Superior temporal gyrus (tissue), 1 donor: ENCODE data around the gene ABHD10.
A peak's percentile ranks its signal among the peaks of the same experiment; 100 is the strongest.

ENCODE experiments used
- DNase-seq: peaks from one replicate; pipeline ENCODE4 v3.0.0-alpha.2; 2016; ENCODE audit errors: extremely low spot score

The ABHD10 gene

DNA sequence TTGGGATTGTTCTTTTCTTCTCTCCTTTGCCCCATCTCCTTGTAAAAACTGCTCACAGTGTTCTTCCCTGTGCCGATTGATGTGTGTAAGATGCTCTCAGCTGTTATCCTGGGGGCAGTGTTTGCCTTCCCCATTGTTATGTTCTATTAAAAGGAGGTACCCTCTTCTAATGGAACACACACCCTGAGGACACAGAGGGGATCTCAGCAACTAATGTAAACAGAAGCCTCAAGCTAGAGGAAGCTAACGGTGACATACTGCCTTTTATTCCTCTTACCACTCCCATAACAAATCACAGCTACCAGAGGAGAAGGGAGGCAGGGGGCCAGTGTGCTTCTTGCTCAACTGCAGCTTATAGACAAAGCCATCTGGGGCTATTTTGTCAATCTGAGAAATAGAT lies 22.1 kb downstream of the ABHD10 start:
- DNase-seq: no peak

DNA sequence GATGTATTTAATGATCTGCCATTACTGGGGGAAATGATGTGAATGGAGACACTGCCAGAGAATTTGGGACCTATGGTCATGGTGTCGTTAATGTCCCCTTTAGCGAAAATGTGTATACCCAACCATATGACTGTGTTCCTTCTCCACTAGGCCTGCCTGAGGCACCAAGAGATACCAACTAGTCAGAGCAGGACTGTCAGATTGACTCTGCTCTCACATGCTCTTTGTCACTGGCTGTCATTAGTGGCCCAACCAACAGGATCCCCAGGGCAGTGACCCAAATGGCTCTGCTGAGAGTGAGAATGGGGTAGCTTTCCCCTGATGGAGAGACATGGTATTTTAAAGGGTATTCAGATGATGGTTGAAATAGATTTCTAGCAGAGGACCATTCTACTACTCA lies 22.7 kb downstream of the ABHD10 start:
- no peak for DNase-seq

DNA sequence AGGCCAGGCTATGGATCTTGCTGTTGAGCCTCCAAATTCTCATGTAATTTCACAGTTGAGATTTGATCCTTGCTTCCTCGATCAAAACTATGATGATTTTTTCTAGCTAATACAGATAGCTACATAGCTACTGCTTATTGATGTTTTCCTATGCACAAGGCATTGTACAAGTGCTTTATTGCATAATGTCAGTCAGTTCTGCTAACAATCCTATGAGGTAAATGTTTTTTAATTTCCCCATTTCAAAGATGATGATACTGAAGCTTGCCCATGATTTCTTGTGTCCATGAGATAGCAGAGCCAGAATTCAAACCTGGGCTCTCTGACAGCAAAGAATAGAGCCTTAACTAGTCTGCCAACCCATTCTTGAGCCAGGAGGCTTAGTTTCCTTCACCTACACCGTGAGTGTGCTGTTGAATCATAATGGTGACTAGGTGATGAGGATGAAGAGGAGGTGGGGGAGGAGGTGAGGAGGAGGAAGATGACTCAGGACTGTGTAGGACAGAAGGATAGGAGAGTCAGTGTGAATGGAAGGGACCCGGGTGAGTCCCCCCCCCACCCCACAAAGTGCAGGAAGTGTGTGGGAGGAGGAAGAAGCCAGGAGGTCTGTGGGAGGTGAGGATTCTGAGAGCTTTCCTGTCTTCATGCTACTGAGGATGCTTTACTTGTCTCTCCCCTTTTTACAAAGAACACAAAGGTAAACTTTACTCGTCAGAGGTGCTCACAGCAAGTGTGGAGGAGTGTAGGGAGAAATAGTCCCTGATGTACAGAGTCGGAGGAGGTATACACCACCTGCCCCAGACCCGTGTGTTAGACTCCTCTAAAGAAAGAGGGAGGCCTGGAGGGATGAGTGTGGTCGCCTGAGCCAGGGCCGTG lies 23.5 kb downstream of the ABHD10 start:
- no peak for DNase-seq

DNA sequence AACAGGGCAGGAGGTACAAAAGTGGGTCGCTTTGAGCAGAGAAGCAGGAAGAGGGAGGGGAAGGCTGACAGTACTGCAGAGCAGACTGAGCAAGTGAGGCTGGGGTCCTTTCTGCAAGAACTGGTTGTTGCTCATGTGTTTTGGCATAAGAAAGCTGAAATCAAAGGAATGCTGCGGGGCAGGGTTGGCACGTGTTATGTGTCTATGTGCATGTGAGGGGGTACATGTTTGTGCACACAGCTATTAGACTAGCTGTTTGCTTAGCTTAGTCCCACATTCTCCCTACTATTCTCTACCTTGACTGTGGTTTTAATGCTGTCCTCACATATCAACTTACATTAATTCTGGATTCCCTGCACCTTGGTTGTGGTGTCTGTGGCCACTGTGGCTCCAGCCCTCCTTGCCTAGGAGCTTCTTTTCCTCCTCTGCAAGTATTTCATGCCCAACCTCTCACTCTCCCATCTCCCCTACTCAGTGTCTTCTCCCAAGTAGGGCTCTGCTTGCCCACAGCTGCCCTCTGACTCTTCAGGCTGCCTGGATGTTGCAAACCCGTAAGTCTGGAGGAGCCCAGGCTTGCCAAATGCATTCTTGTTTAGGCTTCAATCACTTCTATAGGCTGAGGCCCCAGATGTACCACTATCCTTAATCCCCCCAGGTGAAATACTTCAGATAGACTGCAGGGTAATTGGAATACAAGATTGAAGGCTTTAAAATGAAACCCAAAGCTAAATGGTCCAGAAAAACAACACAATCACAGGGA lies 24.7 kb downstream of the ABHD10 start:
- DNase-seq: no peak

DNA sequence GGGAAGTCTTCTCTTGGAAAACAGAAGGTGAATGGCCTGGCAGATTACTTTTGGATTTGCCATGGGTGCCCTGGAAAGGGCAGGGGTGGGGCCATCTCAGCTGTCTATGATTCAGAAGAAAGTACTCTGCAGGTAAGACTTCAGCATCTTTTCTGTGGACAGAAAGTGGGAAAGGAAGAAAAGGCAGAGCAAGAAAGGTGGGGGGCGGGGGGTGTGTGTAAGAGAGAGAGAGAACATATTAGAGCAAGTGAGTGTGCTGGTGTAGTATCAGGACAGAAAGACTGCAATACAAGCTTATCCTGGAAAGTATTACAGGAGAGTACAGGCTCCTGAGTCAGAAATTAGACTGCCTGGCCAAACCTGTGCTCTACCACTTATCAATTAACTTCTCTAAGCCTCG lies 25.4 kb downstream of the ABHD10 start:
- no peak for DNase-seq

DNA sequence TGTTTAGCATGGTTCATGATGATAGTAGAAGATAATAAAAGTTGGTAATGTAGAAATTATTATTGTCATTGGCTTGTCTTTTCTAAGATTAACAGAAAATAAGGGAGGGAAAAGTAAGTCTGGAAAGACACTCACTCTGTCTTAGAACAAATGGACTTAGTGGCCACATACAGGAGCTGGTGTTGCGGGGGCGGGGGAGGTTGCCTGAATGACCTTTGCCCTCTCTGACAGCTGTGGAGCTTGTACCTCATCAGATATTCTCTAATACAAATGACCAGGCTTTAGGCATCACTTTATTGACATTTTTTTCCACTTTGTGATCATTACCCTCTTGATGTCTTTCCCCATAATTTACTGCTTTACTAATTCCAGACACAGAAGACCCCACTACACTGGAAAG lies 25.8 kb downstream of the ABHD10 start:
- DNase-seq: no peak

DNA sequence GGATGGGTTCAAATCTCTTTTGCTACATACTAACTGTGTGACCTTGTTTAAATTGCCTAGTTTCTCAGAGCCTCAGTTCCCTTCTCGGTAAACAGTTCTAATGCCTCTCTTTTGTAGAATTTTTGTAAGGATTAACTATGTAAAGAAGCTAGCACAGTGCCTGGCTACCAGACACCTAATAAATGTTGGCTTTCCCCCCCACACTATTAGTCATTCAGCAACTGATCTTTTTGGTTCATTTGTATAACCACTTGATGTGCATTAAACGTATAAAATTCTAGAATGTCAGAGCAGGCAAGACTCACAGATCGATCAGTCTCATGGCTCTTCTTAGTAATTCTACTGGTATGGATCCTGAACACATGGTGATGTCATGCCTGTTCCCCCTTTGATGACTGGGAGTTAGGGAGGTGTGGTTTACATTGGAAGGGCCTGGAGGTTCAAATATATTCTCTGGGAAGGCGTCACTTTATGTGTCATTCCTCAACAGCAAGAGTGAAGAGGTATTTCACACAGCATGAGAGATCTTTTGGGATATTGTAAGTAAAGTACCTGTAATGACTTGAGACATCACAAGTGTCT lies 26.4 kb downstream of the ABHD10 start:
- no peak for DNase-seq

DNA sequence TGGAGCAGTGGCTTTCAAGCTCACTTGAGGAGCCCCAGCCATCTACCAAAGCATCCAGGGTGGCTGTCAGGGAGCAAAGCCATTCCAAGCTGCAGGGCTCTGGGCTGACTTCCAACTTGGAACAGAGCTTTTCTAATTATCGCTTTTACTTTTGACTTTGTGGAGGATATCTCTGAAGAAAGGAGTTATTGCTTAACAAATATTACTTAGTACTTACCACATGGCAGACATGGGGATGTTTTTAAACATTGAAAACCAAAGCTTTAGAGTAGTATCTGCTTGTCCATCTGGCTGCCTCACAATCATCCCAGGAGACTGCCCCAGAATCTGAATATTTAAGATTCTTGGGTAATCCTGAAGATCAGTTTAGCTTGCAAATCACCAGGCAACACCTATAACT lies 28.8 kb downstream of the ABHD10 start:
- DNase-seq: no peak

DNA sequence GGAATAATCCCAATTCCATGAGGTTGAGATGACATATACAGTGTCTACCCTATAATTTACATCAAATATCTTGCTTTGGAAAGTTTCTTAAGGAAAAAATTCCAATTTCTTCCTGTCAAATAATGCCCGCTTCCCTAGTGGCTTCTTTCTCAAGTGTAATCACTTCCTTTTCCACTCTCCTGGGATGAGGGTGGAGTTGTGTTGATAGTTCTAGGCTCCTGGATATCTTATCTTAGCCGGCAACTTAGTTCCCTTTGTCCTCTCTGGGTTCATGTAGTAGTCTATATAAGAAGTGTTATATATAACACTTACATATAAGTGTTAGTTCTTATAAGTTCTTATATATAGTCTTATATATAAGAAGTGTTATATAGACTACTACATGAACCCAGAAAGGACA lies 30.8 kb downstream of the ABHD10 start:
- DNase-seq: no peak

DNA sequence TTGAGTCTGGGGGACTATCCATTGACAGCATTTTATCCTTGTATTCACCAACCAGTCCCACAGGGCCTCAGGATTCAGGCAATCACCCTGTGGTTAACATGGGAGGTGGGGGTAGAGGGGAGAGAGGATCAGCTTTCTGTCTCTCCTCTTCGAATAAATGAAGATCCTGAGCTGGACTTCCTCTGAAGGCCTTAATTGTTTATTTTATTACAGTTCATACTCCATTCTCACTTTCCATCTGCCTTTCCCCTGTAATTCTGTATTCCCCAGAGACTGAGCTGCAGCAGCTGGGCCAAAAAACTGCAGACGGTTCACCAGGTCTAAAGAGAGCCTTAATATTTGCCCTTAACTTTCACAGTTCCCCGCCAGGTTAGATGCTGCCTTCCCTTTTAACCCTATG lies 31.8 kb downstream of the ABHD10 start:
- no peak for DNase-seq

DNA sequence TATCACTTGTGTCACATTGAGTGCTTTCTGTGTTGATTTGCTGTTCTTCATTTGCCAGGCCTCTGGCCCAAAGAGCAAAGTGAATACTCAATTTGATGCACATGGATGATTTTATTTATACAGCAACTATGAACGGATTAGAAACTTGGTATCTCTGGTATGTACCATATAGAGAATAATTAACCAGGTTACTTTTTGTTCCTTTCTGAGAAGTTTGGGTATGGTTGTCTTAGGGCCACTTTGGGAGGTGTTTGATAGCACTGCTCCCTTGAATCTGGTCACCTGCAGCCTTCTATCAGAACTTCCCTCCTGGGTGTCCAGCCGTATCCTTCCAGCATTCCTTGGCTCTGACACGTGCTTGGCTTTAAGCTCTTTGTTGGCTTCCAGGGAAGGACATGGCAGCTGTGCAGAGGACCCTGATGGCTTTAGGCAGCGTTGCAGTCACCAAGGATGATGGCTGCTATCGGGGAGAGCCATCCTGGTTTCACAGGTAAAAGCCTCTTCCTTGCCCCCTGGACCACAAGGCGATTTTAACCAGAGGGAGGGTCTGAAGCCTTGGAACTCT lies 32.6 kb downstream of the ABHD10 start:
- no peak for DNase-seq

DNA sequence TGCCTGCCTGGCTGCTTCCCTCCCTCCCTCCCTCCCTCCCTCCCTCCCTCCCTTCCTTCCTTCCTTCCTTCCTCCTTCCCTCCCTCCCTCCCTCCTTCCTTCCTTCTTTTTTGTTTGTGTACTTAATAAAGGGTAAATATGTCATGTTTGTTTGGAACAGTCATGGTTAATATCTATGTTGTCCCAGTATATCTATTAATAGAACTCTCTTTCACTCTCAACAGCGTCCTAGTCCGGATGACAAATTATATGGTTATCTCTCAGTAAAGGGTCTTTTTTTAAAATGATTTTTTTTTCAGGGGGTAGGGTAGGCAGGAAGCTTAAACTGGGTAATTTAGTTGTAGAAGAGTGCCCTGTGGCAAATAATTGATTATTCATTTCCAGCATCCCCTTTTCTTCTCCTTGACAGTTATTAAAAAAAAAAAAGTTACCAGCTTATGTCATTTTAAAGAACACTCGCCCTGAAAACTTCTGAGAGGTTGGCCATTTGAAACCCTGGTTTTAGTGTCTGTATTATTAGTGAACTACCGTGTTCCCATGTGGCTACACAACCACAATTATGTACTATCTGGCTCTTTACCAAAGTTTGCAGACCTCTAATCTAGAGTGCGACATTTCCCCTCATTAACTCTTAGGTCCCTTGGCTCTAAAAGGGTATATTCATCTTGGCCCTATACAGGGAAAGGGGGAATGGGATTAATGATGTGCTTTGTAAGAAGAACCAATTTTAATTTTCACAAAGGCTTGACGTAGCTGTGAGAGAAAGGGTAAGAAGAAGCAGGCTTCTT lies 33.6 kb downstream of the ABHD10 start:
- DNase-seq: no peak

DNA sequence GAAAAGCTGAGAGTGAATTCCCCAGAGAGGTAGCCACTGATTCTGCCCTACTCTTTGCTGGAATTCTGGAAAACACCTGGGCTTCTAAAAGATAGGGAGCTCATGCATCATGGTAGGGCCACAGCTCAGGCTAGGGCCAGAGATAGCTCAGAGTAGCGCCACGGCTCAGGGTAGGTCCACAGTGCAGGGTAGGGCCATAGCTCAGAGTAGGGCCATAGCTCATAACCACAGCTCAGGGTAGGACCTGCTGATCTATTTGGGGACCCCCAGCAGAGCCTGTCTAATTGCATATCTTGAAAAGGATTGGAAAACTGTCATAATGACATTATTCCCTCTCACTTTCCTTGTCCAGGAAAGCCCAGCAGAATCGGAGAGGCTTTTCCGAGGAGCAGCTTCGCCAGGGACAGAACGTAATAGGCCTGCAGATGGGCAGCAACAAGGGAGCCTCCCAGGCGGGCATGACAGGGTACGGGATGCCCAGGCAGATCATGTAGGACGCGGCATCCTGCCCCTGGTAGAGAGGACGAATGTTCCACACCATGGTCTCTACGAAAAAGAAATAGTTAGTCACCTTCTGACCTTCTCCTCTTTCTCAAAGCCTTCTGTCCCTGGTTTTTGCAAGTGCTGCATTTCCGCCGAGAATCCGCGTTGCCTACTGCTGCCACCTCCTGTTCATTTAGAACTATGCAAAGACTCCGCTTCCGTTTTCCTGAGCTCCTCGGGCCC lies 34.4 kb downstream of the ABHD10 start:
- DNase-seq: peak; percentile 84

DNA sequence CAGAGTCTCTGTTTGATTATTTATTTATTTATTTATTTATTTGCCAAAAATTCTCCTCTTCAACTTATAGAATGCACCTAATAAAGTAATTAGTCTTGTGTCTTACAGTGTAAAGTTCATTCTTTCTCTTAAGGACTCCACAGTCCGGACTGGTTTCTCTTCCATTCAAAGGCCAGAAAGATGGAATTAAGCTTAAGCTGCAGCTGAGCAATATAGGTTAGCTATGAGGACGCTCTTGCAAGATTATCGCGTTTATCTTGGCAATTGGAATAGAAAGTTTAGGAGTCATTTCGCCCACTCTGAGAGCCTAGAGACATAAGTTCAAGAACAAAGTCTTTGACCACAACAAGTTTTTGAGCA lies 34.9 kb downstream of the ABHD10 start:
- DNase-seq: no peak

DNA sequence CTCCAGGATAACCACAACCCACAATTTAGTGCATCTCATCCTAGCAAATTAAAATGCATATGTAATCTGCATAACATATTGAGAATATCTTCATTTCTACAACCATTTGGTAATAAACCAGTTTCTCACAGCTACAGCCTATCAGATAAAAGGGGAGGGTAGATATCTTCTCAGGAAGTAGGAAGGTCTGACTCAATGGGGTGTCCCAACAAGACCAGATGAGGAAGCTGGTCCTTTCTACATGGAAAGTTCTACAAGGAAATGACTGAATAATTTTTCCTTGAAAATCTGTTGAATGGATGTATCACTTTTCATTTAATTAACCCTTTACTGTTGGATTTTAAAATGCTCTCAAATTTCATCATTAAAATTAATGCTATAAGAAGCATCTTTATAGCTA lies 38.3 kb downstream of the ABHD10 start:
- DNase-seq: no peak

DNA sequence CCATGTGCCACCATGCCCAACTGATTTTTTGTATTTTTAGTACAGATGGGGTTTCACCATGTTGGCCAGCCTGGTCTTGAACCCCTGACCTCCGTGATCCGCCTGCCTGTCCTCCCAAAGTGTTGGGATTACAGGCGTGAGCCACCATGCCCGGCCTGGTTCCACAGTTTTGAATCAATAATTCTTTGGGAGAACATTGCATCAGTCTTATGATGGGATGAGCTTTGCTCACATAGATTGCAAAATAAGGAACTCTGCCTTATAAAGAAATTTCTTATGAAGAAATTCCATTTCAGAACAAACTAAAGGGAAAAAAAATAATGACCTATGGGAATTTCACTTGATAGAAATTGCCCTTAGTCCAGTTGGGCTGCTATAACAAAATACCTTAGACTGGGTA lies 39.9 kb downstream of the ABHD10 start:
- no peak for DNase-seq

DNA sequence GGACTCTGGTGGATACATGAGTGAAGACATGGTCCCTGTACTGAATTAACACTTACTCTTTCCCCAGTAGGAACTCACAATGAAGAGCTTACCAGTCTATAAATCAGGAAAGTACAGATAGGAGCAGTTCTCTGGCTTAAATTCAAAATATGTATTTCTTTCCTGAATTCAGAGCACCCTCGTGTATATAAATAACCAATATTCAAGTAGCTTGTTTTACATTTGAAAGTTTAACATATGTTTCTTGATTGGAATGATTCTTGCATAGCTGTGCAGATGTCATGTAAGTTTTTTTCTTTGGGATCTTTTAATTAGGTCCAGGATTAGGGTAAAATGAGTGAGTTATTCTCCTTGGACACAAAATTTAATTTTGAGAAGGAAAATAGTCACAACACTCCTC lies 40.9 kb downstream of the ABHD10 start:
- DNase-seq: no peak

DNA sequence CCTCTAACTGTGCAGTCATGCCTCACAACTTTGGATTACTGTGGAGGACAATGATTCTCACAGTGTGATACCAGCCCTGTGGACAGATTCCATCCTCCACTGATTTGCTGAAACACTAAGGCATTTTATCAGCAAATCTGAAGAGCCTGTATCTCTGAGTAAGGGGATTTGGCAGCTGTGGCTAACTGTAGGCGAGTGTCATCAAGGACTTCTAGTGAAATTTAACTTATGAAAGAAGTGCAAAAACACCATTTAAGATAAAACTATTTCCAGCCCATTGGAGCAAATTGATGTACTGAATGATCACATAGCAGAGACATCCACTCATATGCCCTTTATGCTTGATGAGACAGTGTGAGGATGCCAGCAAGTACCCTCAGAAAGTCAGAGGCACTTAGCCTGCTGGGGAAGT lies 41.9 kb downstream of the ABHD10 start:
- no peak for DNase-seq

DNA sequence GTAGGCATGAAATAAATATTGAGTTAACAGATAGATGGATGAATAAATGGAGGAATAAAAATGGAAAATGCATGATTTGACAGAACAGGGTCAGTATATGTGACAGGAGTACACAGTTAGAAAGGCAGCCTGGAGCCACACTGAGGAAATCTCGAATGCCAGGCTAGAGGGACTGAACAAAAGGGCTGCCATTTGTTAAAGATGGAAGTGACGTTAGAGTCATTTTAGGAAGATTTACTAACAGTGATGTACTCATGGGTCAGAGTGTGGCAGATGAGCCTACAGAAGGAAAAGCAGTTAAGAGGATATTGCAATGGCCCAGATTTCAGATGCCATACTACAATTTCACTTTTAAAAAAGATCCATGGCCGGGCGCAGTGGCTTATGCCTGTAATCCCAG lies 48.3 kb downstream of the ABHD10 start:
- DNase-seq: no peak

DNA sequence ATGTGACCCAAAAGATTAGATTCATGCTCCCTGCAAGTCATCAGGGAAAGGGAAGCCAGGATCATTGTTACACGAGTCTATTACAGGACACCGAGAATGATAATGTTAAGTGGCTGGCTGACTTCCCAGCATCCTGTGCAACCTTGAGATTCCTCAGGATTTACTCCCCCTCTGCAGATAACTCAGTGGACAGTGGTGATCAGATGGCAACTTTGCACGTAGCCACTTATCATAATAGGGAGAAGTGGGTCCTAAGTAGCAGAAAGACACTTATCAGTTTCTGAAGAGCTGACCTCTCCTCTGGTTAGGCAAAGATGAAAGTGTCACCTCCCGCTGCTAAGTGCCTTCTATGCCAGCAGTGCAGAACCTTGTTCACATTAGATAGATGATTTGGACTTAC lies 49.0 kb downstream of the ABHD10 start:
- no peak for DNase-seq

DNA sequence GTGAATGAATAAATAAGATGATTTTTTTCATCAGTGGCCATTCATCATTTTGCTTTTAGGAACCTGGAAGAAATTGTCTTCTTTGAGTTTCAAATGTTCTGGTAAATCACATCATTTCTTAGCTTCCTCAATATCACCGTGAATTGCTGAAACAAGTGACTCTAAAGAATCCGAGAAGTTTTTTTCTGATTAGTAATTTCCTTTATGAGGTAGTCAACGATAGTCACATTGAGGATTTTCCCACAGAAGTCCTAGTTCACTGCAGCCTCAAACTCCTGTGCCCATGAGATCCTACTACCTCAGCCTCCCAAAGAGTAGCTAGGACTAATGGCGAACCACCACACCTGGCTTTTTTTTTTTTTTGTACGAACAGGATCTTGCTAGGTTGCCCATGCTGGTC lies 52.1 kb downstream of the ABHD10 start:
- DNase-seq: no peak
